Suprapubic skin (tissue), 4 donors: ENCODE data around the gene NDUFS2. TPM values are rescaled to one million over a fixed set of nuclear protein-coding genes. Genes with fewer than 3 reads are reported as not detected.

Experiments used
- DNase-seq, 2 donors: peaks; one replicate each; pipeline ENCODE4 v3.0.0-alpha.2; 2019; ENCODE audit warnings: low spot score in 2 of 2
- H3K27ac ChIP-seq: fragments of 200-600 bp; sonication (generic); one replicate; pipeline ENCODE4 v1.5.1; 2019
- H3K27me3 ChIP-seq: fragments of 200-600 bp; sonication (generic); one replicate; pipeline ENCODE4 v1.5.1; 2019
- H3K36me3 ChIP-seq: fragments of 200-600 bp; sonication (generic); one replicate; pipeline ENCODE4 v1.5.1; 2019
- H3K4me1 ChIP-seq: fragments of 200-600 bp; sonication (generic); one replicate; pipeline ENCODE4 v1.5.1; 2019
- H3K4me3 ChIP-seq: fragments of 200-600 bp; sonication (generic); one replicate; pipeline ENCODE4 v1.5.1; 2019; ENCODE audit warnings: mild to moderate bottlenecking
- H3K9me3 ChIP-seq: fragments of 200-600 bp; sonication (generic); one replicate; pipeline ENCODE4 v1.5.1; 2019
- EP300 ChIP-seq: sonication (generic); formaldehyde crosslinking; IDR thresholded peaks from one replicate; pipeline ENCODE4 v1.6.1; 2017; ENCODE audit warnings: antibody characterized with exemption
- POLR2A ChIP-seq, 2 donors: fragments of 450-650 bp; IDR thresholded peaks; one replicate each; pipeline ENCODE4 v1.6.1; 2017; ENCODE audit warnings: antibody characterized with exemption in 2 of 2, mild to moderate bottlenecking in 2 of 2, moderate library complexity in 2 of 2
- POLR2AphosphoS5 ChIP-seq, 3 donors: sonication (generic); formaldehyde crosslinking; IDR thresholded peaks; one replicate each; pipeline ENCODE4 v1.6.1; 2017; ENCODE audit warnings: antibody characterized with exemption in 3 of 3
- WGBS: methylation state at CpG from one replicate; pipeline ENCODE4 v1.1.5; 2018; 5-methylcytosine and 5-hydroxymethylcytosine counted together
- total RNA-seq, 4 donors: library from RNA; depleted of rRNA; stranded (reverse); fragments of >200 nt; gene quantifications; one replicate each; pipeline ENCODE4 v1.1.0, GENCODE V29; 2016
- TF ChIP-seq, protein P1 (sequence below), 2 donors: fragments of 200-600 bp in 1 of 2; fragments of 450-650 bp in 1 of 2; sonication (generic) in 1 of 2; IDR thresholded peaks; one replicate each; pipeline ENCODE4 v1.5.1; 2016 to 2019; ENCODE audit warnings: antibody characterized with exemption in 2 of 2, mild to moderate bottlenecking in 1 of 2, moderate library complexity in 1 of 2

The NDUFS2 gene
- total RNA-seq, 4 donors from 2014 or later: 99.1 to 132 (median 112) TPM

DNA sequence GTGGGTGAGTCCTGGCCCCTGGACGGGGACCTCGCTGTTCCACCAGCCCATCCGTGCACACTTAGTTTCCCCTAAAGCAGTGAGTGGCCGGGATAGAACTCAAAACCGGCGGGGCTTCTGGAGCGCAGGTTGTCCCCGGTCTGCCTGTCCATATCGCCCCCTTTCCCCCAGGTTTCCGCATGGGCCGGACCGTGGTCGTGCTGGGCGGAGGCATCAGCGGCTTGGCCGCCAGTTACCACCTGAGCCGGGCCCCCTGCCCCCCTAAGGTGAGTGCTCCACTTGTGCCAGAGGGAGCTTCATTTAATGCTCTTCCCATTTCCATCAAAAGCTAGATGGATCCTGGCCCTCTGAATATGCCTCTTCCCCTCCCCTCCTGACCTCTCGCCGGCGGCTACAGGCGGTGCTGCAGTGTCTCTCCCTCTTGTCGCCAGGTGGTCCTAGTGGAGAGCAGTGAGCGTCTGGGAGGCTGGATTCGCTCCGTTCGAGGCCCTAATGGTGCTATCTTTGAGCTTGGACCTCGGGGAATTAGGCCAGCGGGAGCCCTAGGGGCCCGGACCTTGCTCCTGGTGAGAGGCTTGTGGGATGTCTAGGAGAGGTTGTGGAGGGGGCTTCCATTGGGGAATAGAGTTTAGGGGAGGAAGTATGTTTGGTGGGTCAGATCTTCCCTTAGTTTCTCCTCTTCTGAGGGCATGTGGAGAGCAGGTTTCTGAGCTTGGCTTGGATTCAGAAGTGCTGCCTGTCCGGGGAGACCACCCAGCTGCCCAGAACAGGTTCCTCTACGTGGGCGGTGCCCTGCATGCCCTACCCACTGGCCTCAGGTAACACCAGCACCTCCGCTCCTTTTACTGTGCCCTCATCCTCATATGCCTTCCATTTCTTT lies 35.3 kb upstream of the NDUFS2 start:
- Histone ChIP-seq H3K36me3 (peaks cover 58% of the 10 kb centered on the region), H3K27me3 (no peaks in the 10 kb centered on the region), H3K27ac (peak overlapping the region; percentile 87), H3K4me1 (peaks cover 33% of the 10 kb centered on the region), H3K4me3 (peak overlapping the region; percentile 81), H3K9me3 (no peaks in the 10 kb centered on the region)
- TF ChIP-seq, protein P1, sequence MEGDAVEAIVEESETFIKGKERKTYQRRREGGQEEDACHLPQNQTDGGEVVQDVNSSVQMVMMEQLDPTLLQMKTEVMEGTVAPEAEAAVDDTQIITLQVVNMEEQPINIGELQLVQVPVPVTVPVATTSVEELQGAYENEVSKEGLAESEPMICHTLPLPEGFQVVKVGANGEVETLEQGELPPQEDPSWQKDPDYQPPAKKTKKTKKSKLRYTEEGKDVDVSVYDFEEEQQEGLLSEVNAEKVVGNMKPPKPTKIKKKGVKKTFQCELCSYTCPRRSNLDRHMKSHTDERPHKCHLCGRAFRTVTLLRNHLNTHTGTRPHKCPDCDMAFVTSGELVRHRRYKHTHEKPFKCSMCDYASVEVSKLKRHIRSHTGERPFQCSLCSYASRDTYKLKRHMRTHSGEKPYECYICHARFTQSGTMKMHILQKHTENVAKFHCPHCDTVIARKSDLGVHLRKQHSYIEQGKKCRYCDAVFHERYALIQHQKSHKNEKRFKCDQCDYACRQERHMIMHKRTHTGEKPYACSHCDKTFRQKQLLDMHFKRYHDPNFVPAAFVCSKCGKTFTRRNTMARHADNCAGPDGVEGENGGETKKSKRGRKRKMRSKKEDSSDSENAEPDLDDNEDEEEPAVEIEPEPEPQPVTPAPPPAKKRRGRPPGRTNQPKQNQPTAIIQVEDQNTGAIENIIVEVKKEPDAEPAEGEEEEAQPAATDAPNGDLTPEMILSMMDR (IDR thresholded peaks at IDR 0.05): no peak
- TF ChIP-seq POLR2A (IDR thresholded peaks at IDR 0.05) (no peak), EP300 (no peak), POLR2AphosphoS5 (IDR thresholded peaks at IDR 0.05) (no peak)
- WGBS: 6% methylated on average over 33 of the region's 33 CpGs
- DNase-seq: peak in 1 of 2 donors; percentile 78

DNA sequence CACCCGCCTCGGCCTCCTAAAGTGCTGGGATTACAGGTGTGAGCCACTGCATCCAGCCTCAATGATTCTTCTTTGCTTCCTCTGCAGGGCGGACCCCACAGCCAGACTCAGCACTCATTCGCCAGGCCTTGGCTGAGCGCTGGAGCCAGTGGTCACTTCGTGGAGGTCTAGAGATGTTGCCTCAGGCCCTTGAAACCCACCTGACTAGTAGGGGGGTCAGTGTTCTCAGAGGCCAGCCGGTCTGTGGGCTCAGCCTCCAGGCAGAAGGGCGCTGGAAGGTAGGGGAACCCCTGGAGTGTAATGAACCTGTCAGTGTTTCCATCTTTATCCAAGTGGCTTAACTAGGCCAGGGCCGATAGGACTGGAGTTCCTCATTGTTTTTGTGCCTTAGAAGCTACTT lies 33.3 kb upstream of the NDUFS2 start:
- Histone ChIP-seq H3K27ac (no peak overlapping the region), H3K4me3 (no peak overlapping the region), H3K36me3 (peaks cover 58% of the 10 kb centered on the region), H3K4me1 (peaks cover 53% of the 10 kb centered on the region), H3K9me3 (no peaks in the 10 kb centered on the region), H3K27me3 (no peaks in the 10 kb centered on the region)
- TF ChIP-seq POLR2AphosphoS5 (IDR thresholded peaks at IDR 0.05) (no peak), EP300 (no peak), POLR2A (IDR thresholded peaks at IDR 0.05) (no peak)
- TF ChIP-seq, protein P1 (IDR thresholded peaks at IDR 0.05): no peak
- 90% methylated on average over 5 of the region's 9 CpGs for WGBS
- no peak for DNase-seq

DNA sequence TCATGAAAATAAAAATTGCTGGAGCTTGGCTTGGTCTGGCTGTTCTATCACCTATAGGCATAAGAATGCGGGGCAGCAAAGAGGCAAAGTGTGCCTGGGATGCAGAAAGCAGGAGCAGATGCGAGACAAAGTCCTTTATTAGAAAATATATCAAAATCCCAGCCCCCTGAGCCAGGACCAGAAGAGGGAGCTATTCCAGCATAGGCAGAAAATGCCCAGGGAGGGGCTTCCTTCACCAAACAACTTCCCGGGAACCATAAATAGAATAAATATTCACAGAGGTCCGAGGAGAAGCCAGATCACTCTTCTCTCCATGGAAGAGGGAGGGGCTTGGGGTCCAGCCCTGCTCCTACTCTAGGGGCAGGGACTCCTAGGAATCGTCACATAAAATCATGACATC lies 31.0 kb upstream of the NDUFS2 start:
- TF ChIP-seq POLR2AphosphoS5 (IDR thresholded peaks at IDR 0.05) (no peak), POLR2A (IDR thresholded peaks at IDR 0.05) (no peak), EP300 (no peak)
- TF ChIP-seq, protein P1 (IDR thresholded peaks at IDR 0.05): no peak
- WGBS: 58% methylated on average over 5 of the region's 5 CpGs
- Histone ChIP-seq H3K4me1 (peaks cover 53% of the 10 kb centered on the region), H3K4me3 (no peak overlapping the region), H3K27me3 (no peaks in the 10 kb centered on the region), H3K36me3 (peaks cover 67% of the 10 kb centered on the region), H3K27ac (peak overlapping the region; percentile 26), H3K9me3 (no peaks in the 10 kb centered on the region)
- no peak for DNase-seq

DNA sequence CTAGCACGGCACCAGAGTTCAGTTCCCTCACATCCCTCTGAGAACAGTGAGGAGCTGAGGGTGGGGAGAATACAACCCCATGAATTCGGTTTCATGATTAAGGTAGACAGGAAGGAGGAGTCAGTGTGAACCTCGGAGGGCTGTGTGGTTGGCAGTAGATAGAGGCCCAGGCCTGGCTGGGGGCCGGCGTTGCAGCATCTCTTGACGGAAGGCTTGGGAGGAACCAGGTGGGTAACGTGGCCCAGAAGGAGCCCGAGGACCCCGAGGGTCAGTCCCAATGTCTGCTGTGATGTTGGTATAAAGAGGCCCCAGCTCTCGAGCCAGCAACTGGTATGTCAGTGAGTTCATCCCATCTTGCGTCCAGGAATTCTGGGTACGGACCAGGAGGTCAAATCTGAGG lies 30.5 kb upstream of the NDUFS2 start:
- H3K27me3 ChIP-seq: no peaks in the 10 kb centered on the region
- H3K9me3 ChIP-seq: no peaks in the 10 kb centered on the region
- H3K4me3 ChIP-seq: no peak overlapping the region
- TF ChIP-seq POLR2AphosphoS5 (IDR thresholded peaks at IDR 0.05): no peak
- TF ChIP-seq EP300: no peak
- TF ChIP-seq POLR2A (IDR thresholded peaks at IDR 0.05): no peak
- TF ChIP-seq, protein P1 (IDR thresholded peaks at IDR 0.05): no peak
- H3K36me3 ChIP-seq: peaks cover 67% of the 10 kb centered on the region
- DNase-seq: no peak
- H3K4me1 ChIP-seq: peaks cover 54% of the 10 kb centered on the region
- WGBS: 81% methylated on average over 12 of the region's 12 CpGs
- peak overlapping the region; percentile 26 for H3K27ac ChIP-seq

DNA sequence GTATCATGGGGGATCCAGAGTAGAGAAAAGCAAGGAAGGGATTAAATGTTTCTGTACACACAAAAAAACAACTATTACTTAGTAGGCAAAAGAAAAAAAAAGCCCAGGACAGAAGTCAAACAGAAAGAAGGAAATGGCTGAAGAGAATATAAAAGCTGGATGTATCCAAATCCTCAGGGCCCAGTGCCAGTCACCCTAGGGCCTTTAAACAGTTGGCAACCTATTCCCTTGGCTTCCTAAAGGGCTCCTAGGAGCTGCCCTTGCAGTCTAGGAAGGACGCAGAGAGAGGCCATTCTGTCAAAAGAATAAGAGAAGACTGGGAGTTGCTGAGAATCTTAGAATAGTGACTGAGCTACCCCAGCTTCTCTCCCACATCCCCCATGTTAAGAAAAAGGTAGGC lies 29.8 kb upstream of the NDUFS2 start:
- Histone ChIP-seq H3K36me3 (peaks cover 67% of the 10 kb centered on the region), H3K4me1 (peaks cover 48% of the 10 kb centered on the region), H3K9me3 (no peaks in the 10 kb centered on the region), H3K27me3 (no peaks in the 10 kb centered on the region), H3K4me3 (no peak overlapping the region), H3K27ac (peak overlapping the region; percentile 26)
- no peak for DNase-seq
- TF ChIP-seq, protein P1 (IDR thresholded peaks at IDR 0.05): no peak
- TF ChIP-seq POLR2AphosphoS5 (IDR thresholded peaks at IDR 0.05) (no peak), EP300 (no peak), POLR2A (IDR thresholded peaks at IDR 0.05) (no peak)
- WGBS: 41% methylated on average over 1 of the region's 1 CpG
